IMR-90 (cell line): ENCODE measurements around the gene NKAIN2.

Experiments used
- BHLHE40 ChIP-seq: fragments of 150-350 bp; IDR thresholded peaks from 2 replicates; pipeline ENCODE4 v1.6.1; 2016; ENCODE audit warnings: mild to moderate bottlenecking, low read depth, low read length
- CEBPB ChIP-seq: IDR thresholded peaks from 2 replicates; pipeline ENCODE4 v1.6.1; 2012; ENCODE audit warnings: low read depth, low read length, improper control_type of control experiment
- CHD1 ChIP-seq: IDR thresholded peaks from 2 replicates; pipeline ENCODE4 v1.6.1; 2012; ENCODE audit warnings: low read depth, low read length, improper control_type of control experiment
- CTCF ChIP-seq: conservative IDR thresholded peaks from 2 replicates; pipeline ENCODE4 v1.5.1; 2012; ENCODE audit warnings: mild to moderate bottlenecking, low read depth, low read length, improper control_type of control experiment
- FOS ChIP-seq: fragments of 150-350 bp; IDR thresholded peaks from 2 replicates; pipeline ENCODE4 v1.6.1; 2016; ENCODE audit warnings: low read depth, low read length
- MAFK ChIP-seq: IDR thresholded peaks from 2 replicates; pipeline ENCODE4 v1.6.1; 2012; ENCODE audit warnings: low read depth, low read length, improper control_type of control experiment
- POLR2A ChIP-seq: IDR thresholded peaks from 2 replicates; pipeline ENCODE4 v1.6.1; 2012; ENCODE audit warnings: mild to moderate bottlenecking, low read depth, low read length
- RAD21 ChIP-seq: IDR thresholded peaks from 2 replicates; pipeline ENCODE4 v1.6.1; 2012; ENCODE audit warnings: low read length, improper control_type of control experiment
- RFX5 ChIP-seq: IDR thresholded peaks from 2 replicates; pipeline ENCODE4 v1.8.0; 2012; ENCODE audit warnings: low read depth, mild to moderate bottlenecking, low read length, moderate library complexity
- SMC3 ChIP-seq: fragments of 150-350 bp; IDR thresholded peaks from 2 replicates; pipeline ENCODE4 v1.6.1; 2016; ENCODE audit warnings: low read depth, mild to moderate bottlenecking, antibody characterized with exemption, low read length, moderate library complexity

DNA sequence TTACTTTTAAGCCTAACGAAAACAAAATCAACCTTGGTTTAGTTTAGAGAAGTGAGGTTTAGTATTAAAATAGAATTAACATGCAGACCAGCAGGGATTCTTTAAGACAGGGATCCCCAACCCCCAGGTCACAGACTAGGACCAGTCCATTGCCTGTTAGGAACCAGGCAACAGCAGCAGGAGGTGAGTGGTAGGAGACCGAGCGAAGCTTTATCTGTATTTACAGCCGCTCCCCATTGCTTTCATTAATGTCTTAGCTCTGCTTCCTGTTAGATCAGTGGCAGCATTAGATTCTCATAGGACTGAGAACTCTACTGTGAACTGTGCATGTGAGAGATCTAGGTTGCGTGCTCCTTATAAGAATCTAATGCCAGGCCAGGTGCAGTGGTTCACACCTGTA, 225.9 kb downstream of the NKAIN2 start:
- no peak for TF ChIP-seq CTCF
- no peak for TF ChIP-seq CEBPB
- no peak for TF ChIP-seq RAD21
- TF ChIP-seq POLR2A: no peak
- no peak for TF ChIP-seq SMC3
- TF ChIP-seq BHLHE40: no peak
- TF ChIP-seq FOS: no peak
- TF ChIP-seq RFX5: no peak
- no peak for TF ChIP-seq MAFK
- TF ChIP-seq CHD1: no peak
